Measurements from ENCODE around the gene CDC25B.

CDC25B gene

DNA sequence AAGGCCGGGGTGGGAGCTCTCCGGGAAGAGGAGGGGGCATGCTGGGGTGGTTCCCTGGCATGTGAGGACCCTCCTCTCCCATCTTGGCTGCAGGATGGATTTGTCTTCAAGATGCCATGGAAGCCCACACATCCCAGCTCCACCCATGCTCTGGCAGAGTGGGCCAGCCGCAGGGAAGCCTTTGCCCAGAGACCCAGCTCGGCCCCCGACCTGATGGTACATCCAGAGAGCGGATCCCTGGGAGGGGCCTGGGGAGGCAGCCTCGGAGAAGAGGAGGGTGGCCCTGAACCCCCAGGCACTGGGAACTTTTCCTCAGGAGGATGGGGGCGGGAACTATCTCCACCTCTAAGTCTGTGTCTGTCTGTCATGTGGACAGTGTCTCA is 4.8 kb downstream of the CDC25B start:
- TF ChIP-seq ZNF274 (IDR thresholded peaks at IDR 0.05; ENCODE audit: low read depth, low read length): no peak
- no peak overlapping the region for H3K4me3 ChIP-seq (ENCODE audit: low read length)

DNA sequence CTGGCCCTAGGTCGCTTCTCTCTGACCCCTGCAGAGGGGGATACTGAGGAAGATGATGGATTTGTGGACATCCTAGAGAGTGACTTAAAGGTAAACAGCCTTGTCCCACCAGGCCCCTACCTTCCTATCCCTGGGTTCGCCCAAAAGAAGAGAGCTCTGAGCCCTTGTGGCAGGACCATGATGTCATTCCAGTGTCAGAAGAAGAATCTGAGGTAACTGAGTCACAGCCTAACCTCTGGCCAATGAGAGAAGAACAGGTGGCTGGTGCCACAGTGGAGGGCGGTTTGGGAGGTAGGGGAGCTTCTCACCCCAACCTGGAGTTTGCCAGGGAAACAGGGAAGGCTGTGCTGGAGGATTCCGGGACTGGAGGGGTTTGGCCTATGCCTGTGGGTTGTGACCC is 5.2 kb downstream of the CDC25B start:
- TF ChIP-seq ZNF274 (IDR thresholded peaks at IDR 0.05; ENCODE audit: low read depth, low read length): no peak
- H3K4me3 ChIP-seq (ENCODE audit: low read length): no peak overlapping the region

- TF ChIP-seq ZNF274 (IDR thresholded peaks at IDR 0.05; ENCODE audit: low read depth, low read length): no peak
- no peak overlapping the region for H3K4me3 ChIP-seq (ENCODE audit: low read length)
These were observed 5.7 kb downstream of the CDC25B start for GRCh38 chr20:3801846-3802245.

DNA sequence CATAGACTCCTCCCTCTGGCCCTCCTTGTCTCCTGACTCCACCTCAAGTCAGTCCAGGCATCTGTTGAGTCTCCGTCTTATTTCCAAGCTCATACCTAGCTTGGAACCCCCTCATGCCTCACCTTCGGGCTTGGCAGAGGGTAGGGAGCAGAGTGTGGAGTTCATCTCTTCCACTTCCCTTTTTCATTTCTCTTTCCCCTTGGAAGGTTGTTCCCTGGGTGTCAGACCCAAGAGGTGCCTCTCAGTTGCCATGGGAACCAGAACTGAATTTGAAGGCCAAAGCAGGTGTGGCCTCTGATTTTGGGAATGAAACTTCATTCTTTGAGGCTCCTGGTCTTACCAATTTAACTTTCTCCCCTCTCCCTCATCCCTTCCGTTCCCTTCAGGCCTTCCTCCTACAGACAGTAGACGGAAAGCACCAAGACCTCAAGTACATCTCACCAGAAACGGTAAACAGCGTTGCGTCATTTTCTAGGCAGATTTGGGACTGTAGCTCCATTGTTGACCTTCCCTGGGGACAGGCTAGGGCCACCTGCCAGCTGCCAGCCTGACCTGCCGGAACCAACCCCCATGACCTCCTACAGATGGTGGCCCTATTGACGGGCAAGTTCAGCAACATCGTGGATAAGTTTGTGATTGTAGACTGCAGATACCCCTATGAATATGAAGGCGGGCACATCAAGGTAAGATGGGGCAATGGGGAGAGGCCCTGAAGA is 6.6 kb downstream of the CDC25B start:
- TF ChIP-seq ZNF274 (IDR thresholded peaks at IDR 0.05; ENCODE audit: low read depth, low read length): no peak
- no peak overlapping the region for H3K4me3 ChIP-seq (ENCODE audit: low read length)

DNA sequence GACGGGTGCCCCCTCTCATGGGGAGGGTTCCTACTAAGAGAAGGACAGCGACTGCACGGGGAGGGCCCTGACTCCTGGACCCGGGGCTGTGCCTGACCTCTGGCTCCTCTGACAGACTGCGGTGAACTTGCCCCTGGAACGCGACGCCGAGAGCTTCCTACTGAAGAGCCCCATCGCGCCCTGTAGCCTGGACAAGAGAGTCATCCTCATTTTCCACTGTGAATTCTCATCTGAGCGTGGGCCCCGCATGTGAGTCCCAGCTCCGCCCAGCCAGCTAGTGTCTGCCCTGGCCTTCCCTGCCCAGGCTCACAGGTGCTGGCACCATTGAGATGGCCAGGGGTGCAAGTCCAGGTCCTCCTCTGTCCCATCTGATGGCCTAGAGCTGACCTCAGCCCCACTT is 7.2 kb downstream of the CDC25B start:
- no peak overlapping the region for H3K4me3 ChIP-seq (ENCODE audit: low read length)
- no peak for TF ChIP-seq ZNF274 (IDR thresholded peaks at IDR 0.05; ENCODE audit: low read depth, low read length)

- H3K4me3 ChIP-seq (ENCODE audit: low read length): no peak overlapping the region
- TF ChIP-seq ZNF274 (IDR thresholded peaks at IDR 0.05; ENCODE audit: low read depth, low read length): no peak
These were observed 7.7 kb downstream of the CDC25B start for GRCh38 chr20:3803854-3804253.

- no peak for TF ChIP-seq ZNF274 (IDR thresholded peaks at IDR 0.05; ENCODE audit: low read depth, low read length)
- no peak overlapping the region for H3K4me3 ChIP-seq (ENCODE audit: low read length)
These were observed 8.2 kb downstream of the CDC25B start for GRCh38 chr20:3804254-3804751.

GRCh38 chr20:3804781-3805180 is 8.7 kb downstream of the CDC25B start:
- TF ChIP-seq ZNF274 (IDR thresholded peaks at IDR 0.05; ENCODE audit: low read depth, low read length): no peak
- no peak overlapping the region for H3K4me3 ChIP-seq (ENCODE audit: low read length)

- H3K4me3 ChIP-seq (ENCODE audit: low read length): no peak overlapping the region
These were observed 12.4 kb downstream of the CDC25B start for GRCh38 chr20:3808544-3808943.

GRCh38 chr20:3811467-3812258 is 15.6 kb downstream of the CDC25B start:
- no peak for TF ChIP-seq ZNF274 (IDR thresholded peaks at IDR 0.05; ENCODE audit: low read depth, low read length)
- no peak overlapping the region for H3K4me3 ChIP-seq (ENCODE audit: low read length)

More at GRCh38 chr20:3808544-3808943, 12.4 kb downstream of the CDC25B start:
- no peak for TF ChIP-seq ZNF274 (IDR thresholded peaks at IDR 0.05; ENCODE audit: low read depth, low read length)

DNA sequence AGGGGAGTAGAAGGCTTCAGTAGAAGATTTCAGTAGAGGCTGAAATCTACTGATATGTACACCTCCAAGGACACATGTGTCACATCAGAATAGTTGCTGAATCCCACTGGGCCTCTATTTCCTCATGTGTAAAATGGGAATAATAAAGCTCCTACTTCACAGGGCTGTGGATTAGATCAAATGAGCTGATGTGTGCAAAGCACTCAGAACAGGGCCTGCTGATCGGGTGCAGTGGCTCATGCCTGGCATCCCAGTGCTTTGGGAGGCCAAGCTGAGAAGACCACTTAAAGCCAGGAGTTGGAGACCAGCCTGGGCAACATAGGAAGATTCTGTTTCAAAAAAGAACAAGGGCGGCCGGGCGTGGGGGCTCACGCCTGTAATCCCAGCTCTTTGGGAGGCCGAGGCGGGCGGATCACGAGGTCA is 16.2 kb downstream of the CDC25B start:
- TF ChIP-seq ZNF274 (IDR thresholded peaks at IDR 0.05; ENCODE audit: low read depth, low read length): no peak

GRCh38 chr20:3812975-3813847 is 17.1 kb downstream of the CDC25B start:
- no peak overlapping the region for H3K4me3 ChIP-seq (ENCODE audit: low read length)
- no peak for TF ChIP-seq ZNF274 (IDR thresholded peaks at IDR 0.05; ENCODE audit: low read depth, low read length)

More for the DNA sequence above, 16.2 kb downstream of the CDC25B start:
- H3K4me3 ChIP-seq (ENCODE audit: low read length): no peak overlapping the region

GRCh38 chr20:3813848-3814581 is 17.9 kb downstream of the CDC25B start:
- no peak overlapping the region for H3K4me3 ChIP-seq (ENCODE audit: low read length)
- TF ChIP-seq ZNF274 (IDR thresholded peaks at IDR 0.05; ENCODE audit: low read depth, low read length): no peak

Measured in GM08714 (cell line).